HG02588 (cell line): Measurements from ENCODE around the gene CAMK4.
"Not testable (repeated sequence)": the region's sequence is repeated elsewhere in the genome, so short reads cannot be mapped to it uniquely, and the experiment has no call there.

Experiments
- ATAC-seq: cut with Tn5 transposase; IDR thresholded peaks from one replicate; pipeline ENCODE4 v1.9.1; 2021; ENCODE audit warnings: mild to moderate bottlenecking, moderate library complexity; ENCODE audit not compliant: unreplicated experiment

Gene CAMK4

GRCh38 chr5:111375645-111376044 is 151.5 kb downstream of the CAMK4 start:
- no peak for ATAC-seq

GRCh38 chr5:111377306-111377705 is 153.1 kb downstream of the CAMK4 start:
- ATAC-seq = no peak

- no peak for ATAC-seq
These were observed 155.2 kb downstream of the CAMK4 start for GRCh38 chr5:111379391-111379816.

GRCh38 chr5:111383288-111383970 is 159.2 kb downstream of the CAMK4 start:
- no peak for ATAC-seq

GRCh38 chr5:111384220-111384619 is 160.0 kb downstream of the CAMK4 start:
- no peak for ATAC-seq

- no peak for ATAC-seq
These were observed 160.9 kb downstream of the CAMK4 start for GRCh38 chr5:111385051-111385450.

GRCh38 chr5:111385970-111386831 is 162.0 kb downstream of the CAMK4 start:
- no peak for ATAC-seq

GRCh38 chr5:111386832-111387162 is 162.6 kb downstream of the CAMK4 start:
- ATAC-seq = no peak

GRCh38 chr5:111387361-111387760 is 163.2 kb downstream of the CAMK4 start:
- ATAC-seq = no peak

GRCh38 chr5:111389390-111390082 is 165.4 kb downstream of the CAMK4 start:
- ATAC-seq = no peak

GRCh38 chr5:111392181-111392580 is 168.0 kb downstream of the CAMK4 start:
- ATAC-seq = no peak

- ATAC-seq = no peak
These were observed 170.4 kb downstream of the CAMK4 start for GRCh38 chr5:111394586-111394985.

- ATAC-seq = no peak
These were observed 173.8 kb downstream of the CAMK4 start for GRCh38 chr5:111398013-111398412.

GRCh38 chr5:111399113-111399512 is 174.9 kb downstream of the CAMK4 start:
- no peak for ATAC-seq

GRCh38 chr5:111401906-111402305 is 177.7 kb downstream of the CAMK4 start:
- ATAC-seq = no peak

- no peak for ATAC-seq
These were observed 180.1 kb downstream of the CAMK4 start for GRCh38 chr5:111404270-111404769.

- no peak for ATAC-seq
These were observed 183.4 kb downstream of the CAMK4 start for GRCh38 chr5:111407562-111407961.

GRCh38 chr5:111408817-111409216 is 184.6 kb downstream of the CAMK4 start:
- ATAC-seq = no peak

GRCh38 chr5:111409266-111409665 is 185.1 kb downstream of the CAMK4 start:
- not testable (repeated sequence) for ATAC-seq

GRCh38 chr5:111410067-111410466 is 185.9 kb downstream of the CAMK4 start:
- not testable (repeated sequence) for ATAC-seq

- ATAC-seq = no peak
These were observed 187.1 kb downstream of the CAMK4 start for GRCh38 chr5:111411301-111411700.
